ENCODE measurements around the gene SAA1.

GRCh38 chr11:18261721-18262120 is 4.3 kb upstream of the SAA1 start:
- TF ChIP-seq POLR2A (IDR thresholded peaks at IDR 0.05) (no peak), POLR2AphosphoS5 (IDR thresholded peaks at IDR 0.05) (no peak)

All from prostate gland (tissue), 1 donor.